Spleen (tissue), 7 donors: Measurements from ENCODE around the gene KANK2.

Experiments used
- CTCF ChIP-seq, 11 experiments: fragments of 200-600 bp in 7 of 11; fragments of 450-650 bp in 4 of 11; sonication (generic) in 4 of 11; IDR thresholded peaks in 8 of 11; conservative IDR thresholded peaks in 3 of 11; 1 replicate in 7 of 11; 2 replicates in 4 of 11; pipeline versions ENCODE4 v1.4.0 to v1.8.0; 2016 to 2021; ENCODE audit warnings: antibody characterized with exemption in 11 of 11, inconsistent platforms in 4 of 11, mild to moderate bottlenecking in 1 of 11
- POLR2A ChIP-seq, 3 donors: fragments of 450-650 bp; IDR thresholded peaks; one replicate each; pipeline ENCODE4 v1.5.1; 2017; ENCODE audit warnings: antibody characterized with exemption in 3 of 3, mild to moderate bottlenecking in 1 of 3
- POLR2AphosphoS5 ChIP-seq, 3 donors: sonication (generic); formaldehyde crosslinking; IDR thresholded peaks; one replicate each; pipeline ENCODE4 v1.5.1; 2017; ENCODE audit warnings: antibody characterized with exemption in 3 of 3
- donor health status: DM: no; HTN: no; CAD: no; lungs with moderate emphysema.
- donor health status: DM: no; HTN: no; CAD: no.
- donor health status: DM: no; HTN: no; CAD: no.

GRCh38 chr19:11200931-11201330 lies 3.6 kb upstream of the KANK2 start:
- TF ChIP-seq POLR2A (IDR thresholded peaks at IDR 0.05) = no peak
- TF ChIP-seq POLR2AphosphoS5 (IDR thresholded peaks at IDR 0.05) = no peak
- no peak for TF ChIP-seq CTCF (IDR thresholded peaks at IDR 0.05 in 8 of 11, conservative IDR thresholded peaks at IDR 0.05 in 3 of 11)
